GM12878 (cell line): ENCODE measurements around the gene RBBP9. TPM values are rescaled to one million over a fixed set of nuclear protein-coding genes. Genes with fewer than 3 reads are reported as not detected.
A peak's percentile ranks its signal among the peaks of the same experiment; 100 is the strongest.

Experiments used
- BCL11A ChIP-seq: IDR thresholded peaks from 2 replicates; pipeline ENCODE4 v1.6.1; 2011; ENCODE audit warnings: low read depth, low read length
- CHD2 ChIP-seq: IDR thresholded peaks from 2 replicates; pipeline ENCODE4 v1.6.1; 2011; ENCODE audit warnings: low read depth, low read length, improper control_type of control experiment, borderline replicate concordance
- EZH2 ChIP-seq: IDR thresholded peaks from 2 replicates; pipeline ENCODE4 v1.6.1; 2012; ENCODE audit warnings: low read depth, mild to moderate bottlenecking, control low read depth, inconsistent platforms, low read length, borderline replicate concordance; ENCODE audit not compliant: control insufficient read depth
- KLF5 ChIP-seq: fragments of 450-650 bp; IDR thresholded peaks from 2 replicates; pipeline ENCODE4 v1.6.1; 2014; ENCODE audit warnings: mild to moderate bottlenecking; ENCODE audit not compliant: partially characterized antibody
- MTA2 ChIP-seq: fragments of 450-650 bp; IDR thresholded peaks from 2 replicates; pipeline ENCODE4 v1.6.1; 2016; ENCODE audit warnings: low read depth, mild to moderate bottlenecking, moderate library complexity
- MYB ChIP-seq: fragments of 150-350 bp; IDR thresholded peaks from 2 replicates; pipeline ENCODE4 v1.6.1; 2014; ENCODE audit warnings: mild to moderate bottlenecking, low read depth, low read length, borderline replicate concordance
- NR2C1 ChIP-seq: fragments of 450-650 bp; IDR thresholded peaks from 2 replicates; pipeline ENCODE4 v1.6.1; 2017; ENCODE audit warnings: antibody characterized with exemption, mild to moderate bottlenecking, moderate library complexity
- POLR2AphosphoS2 ChIP-seq: IDR thresholded peaks from 2 replicates; pipeline ENCODE4 v1.6.1; 2011; ENCODE audit warnings: low read depth, mild to moderate bottlenecking, low read length, improper control_type of control experiment, moderate library complexity
- RBBP5 ChIP-seq: fragments of 200-600 bp; sonication (generic); conservative IDR thresholded peaks from 2 replicates; pipeline ENCODE4 v1.6.1; 2016
- SIN3A ChIP-seq: IDR thresholded peaks from 2 replicates; pipeline ENCODE4 v1.6.1; 2012; ENCODE audit warnings: low read depth, low read length, improper control_type of control experiment
- SPI1 ChIP-seq: IDR thresholded peaks from 2 replicates; pipeline ENCODE4 v1.6.1; 2011; ENCODE audit warnings: low read depth, mild to moderate bottlenecking, low read length, moderate library complexity, borderline replicate concordance; ENCODE audit not compliant: insufficient read depth
- SRF ChIP-seq, 2 experiments: IDR thresholded peaks; 2 replicates each; pipeline ENCODE4 v1.6.1; 2011; ENCODE audit warnings: low read depth in 2 of 2, low read length in 2 of 2, mild to moderate bottlenecking in 1 of 2, moderate library complexity in 1 of 2
- SUPT20H ChIP-seq: IDR thresholded peaks from 2 replicates; pipeline ENCODE4 v1.6.1; 2011; ENCODE audit warnings: low read depth, mild to moderate bottlenecking, low read length, moderate library complexity, borderline replicate concordance; ENCODE audit not compliant: control insufficient read depth
- WRNIP1 ChIP-seq: IDR thresholded peaks from 2 replicates; pipeline ENCODE4 v1.6.1; 2011; ENCODE audit warnings: low read depth, low read length, improper control_type of control experiment, borderline replicate concordance
- YY1 ChIP-seq: IDR thresholded peaks from 2 replicates; pipeline ENCODE4 v1.6.1; 2011; ENCODE audit warnings: low read depth, mild to moderate bottlenecking, low read length
- polyA plus RNA-seq, 11 experiments: library from polyadenylated mRNA; depleted of rRNA in 4 of 11; unstranded in 6 of 11; stranded (reverse) in 5 of 11; fragments of >200 nt; fragmentation: Nextera tagmentation in 4 of 11; fragmentation: Illumina TruSeq in 1 of 11; extraction: Ambion mirVana in 4 of 11; extraction: Trizol in 1 of 11; gene quantifications; 1 replicate in 1 of 11; 2 replicates in 10 of 11; pipeline versions ENCODE4 v1.2.1 to v1.2.3, GENCODE V29; 2011 to 2016; ENCODE audit warnings: inconsistent platforms in 2 of 11, missing spikeins in 2 of 11, low read depth in 1 of 11
- total RNA-seq, 4 experiments: library from RNA; depleted of rRNA in 3 of 4; stranded (reverse); fragments of >200 nt in 3 of 4; fragmentation: Illumina TruSeq in 1 of 4; extraction: Trizol in 1 of 4; gene quantifications; 2 replicates each; pipeline versions ENCODE4 v1.2.1 to v1.2.3, GENCODE V29; 2013 to 2021
- TF ChIP-seq, protein P1 (sequence below): fragments of 450-650 bp; IDR thresholded peaks from 2 replicates; pipeline ENCODE4 v1.6.1; 2017; ENCODE audit warnings: antibody characterized with exemption, mild to moderate bottlenecking, moderate library complexity
- TF ChIP-seq, protein P2 (sequence below): fragments of 450-650 bp; IDR thresholded peaks from 2 replicates; pipeline ENCODE4 v1.6.1; 2014; ENCODE audit warnings: mild to moderate bottlenecking

The RBBP9 gene
- total and polyA plus RNA-seq, 10 of the 15 experiments (the other 5 are each of a cell fraction or from before 2014, with no cell fraction given), result 7.1 to 34.1 (median 16.0) TPM

DNA sequence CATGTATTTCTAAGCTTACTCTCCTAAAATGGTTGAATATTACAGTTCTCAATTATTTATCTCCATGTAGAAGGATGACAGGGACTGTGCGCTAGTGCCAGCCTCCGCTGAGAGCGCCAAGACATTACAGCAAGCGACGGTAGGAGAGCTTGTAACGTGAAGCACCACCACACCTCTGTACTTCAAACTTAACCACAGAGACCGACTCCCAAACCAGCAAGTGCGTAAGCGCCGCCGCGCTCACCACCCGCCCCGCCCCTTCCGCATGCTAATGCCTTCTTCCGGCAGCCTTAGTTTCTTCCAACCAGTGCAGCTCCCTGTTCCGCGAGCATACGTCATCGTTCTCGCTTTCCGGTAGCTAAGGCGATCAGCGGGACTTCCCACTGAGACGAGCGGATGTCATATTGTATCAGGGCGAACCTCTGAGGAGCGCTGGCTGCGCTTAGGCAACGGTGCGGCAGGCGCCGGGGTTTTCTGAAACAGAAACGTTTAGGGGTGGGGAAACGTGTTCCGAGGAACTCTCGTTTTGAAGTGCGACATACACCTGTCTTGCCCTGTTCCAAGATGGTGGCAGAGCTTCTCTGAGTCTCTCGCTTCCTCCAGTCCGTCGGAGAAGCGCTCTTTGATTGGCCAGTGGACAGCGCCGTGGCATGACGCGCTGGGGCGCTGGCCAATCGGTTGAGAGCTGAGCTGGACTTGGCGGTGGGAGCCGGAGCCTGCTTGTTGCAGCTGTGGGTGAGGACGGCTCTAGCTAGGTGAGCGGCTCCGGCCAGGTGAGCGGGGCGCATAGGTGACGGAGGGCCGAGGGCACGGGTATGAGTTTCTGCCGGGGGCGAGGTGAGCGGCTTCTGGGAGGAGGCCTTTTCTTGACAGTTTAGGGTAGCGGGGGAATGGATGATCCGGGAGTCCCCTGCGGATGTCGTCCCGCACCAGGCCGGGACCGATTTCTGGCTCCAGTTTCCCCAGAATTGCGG is 10.5 kb upstream of the RBBP9 start, which contains the start of gene SEC23B (continued):
- no peak for TF ChIP-seq SUPT20H
- TF ChIP-seq NR2C1, result no peak
- no peak for TF ChIP-seq SRF (IDR thresholded peaks at IDR 0.05; ENCODE audit: low read depth in 2 of 2, low read length in 2 of 2)
- no peak for TF ChIP-seq KLF5
- peak; percentile 99 for TF ChIP-seq YY1
- TF ChIP-seq, protein P1, sequence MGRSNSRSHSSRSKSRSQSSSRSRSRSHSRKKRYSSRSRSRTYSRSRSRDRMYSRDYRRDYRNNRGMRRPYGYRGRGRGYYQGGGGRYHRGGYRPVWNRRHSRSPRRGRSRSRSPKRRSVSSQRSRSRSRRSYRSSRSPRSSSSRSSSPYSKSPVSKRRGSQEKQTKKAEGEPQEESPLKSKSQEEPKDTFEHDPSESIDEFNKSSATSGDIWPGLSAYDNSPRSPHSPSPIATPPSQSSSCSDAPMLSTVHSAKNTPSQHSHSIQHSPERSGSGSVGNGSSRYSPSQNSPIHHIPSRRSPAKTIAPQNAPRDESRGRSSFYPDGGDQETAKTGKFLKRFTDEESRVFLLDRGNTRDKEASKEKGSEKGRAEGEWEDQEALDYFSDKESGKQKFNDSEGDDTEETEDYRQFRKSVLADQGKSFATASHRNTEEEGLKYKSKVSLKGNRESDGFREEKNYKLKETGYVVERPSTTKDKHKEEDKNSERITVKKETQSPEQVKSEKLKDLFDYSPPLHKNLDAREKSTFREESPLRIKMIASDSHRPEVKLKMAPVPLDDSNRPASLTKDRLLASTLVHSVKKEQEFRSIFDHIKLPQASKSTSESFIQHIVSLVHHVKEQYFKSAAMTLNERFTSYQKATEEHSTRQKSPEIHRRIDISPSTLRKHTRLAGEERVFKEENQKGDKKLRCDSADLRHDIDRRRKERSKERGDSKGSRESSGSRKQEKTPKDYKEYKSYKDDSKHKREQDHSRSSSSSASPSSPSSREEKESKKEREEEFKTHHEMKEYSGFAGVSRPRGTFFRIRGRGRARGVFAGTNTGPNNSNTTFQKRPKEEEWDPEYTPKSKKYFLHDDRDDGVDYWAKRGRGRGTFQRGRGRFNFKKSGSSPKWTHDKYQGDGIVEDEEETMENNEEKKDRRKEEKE, result no peak
- peak; percentile 89 for TF ChIP-seq CHD2
- peak; percentile 85 for TF ChIP-seq POLR2AphosphoS2
- peak; percentile 35; the same call in 1 of the 2 replicates for TF ChIP-seq SPI1
- no peak; the same call in 1 of the 2 replicates for TF ChIP-seq BCL11A
- peak; percentile 22; the same call in 1 of the 2 replicates for TF ChIP-seq SIN3A
- TF ChIP-seq RBBP5, result no peak
- peak; percentile 56; the same call in 1 of the 2 replicates for TF ChIP-seq MYB
- TF ChIP-seq MTA2, result peak; percentile 58; the same call in 1 of the 2 replicates
- no peak for TF ChIP-seq WRNIP1
- TF ChIP-seq, protein P2, sequence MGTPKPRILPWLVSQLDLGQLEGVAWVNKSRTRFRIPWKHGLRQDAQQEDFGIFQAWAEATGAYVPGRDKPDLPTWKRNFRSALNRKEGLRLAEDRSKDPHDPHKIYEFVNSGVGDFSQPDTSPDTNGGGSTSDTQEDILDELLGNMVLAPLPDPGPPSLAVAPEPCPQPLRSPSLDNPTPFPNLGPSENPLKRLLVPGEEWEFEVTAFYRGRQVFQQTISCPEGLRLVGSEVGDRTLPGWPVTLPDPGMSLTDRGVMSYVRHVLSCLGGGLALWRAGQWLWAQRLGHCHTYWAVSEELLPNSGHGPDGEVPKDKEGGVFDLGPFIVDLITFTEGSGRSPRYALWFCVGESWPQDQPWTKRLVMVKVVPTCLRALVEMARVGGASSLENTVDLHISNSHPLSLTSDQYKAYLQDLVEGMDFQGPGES, result no peak
- no peak for TF ChIP-seq EZH2
